Mucosa of descending colon (tissue), 3 donors: Measurements from ENCODE around the gene IFT43. TPM values are rescaled to one million over a fixed set of nuclear protein-coding genes. Genes with fewer than 3 reads are reported as not detected.

Experiments
- ATAC-seq: fragments of 200-7000 bp; cut with Tn5 transposase; one replicate; pipeline ENCODE4 v1.9.1; 2020; ENCODE audit warnings: mild to moderate bottlenecking, moderate library complexity
- DNase-seq, 3 donors: peaks; one replicate each; pipeline ENCODE4 v3.0.0-alpha.2; 2020
- H3K36me3 ChIP-seq: fragments of 200-600 bp; one replicate; pipeline ENCODE4 v1.8.0; 2021; ENCODE audit warnings: low read depth, mild to moderate bottlenecking
- H3K4me1 ChIP-seq: fragments of 200-600 bp; one replicate; pipeline ENCODE4 v1.8.0; 2021; ENCODE audit warnings: low read depth, mild to moderate bottlenecking
- H3K4me3 ChIP-seq: fragments of 200-600 bp; one replicate; pipeline ENCODE4 v1.8.0; 2021; ENCODE audit warnings: mild to moderate bottlenecking
- H3K9me3 ChIP-seq: fragments of 200-600 bp; one replicate; pipeline ENCODE4 v1.8.0; 2021; ENCODE audit warnings: mild to moderate bottlenecking
- CTCF ChIP-seq: fragments of 200-600 bp; IDR thresholded peaks from one replicate; pipeline ENCODE4 v1.8.0; 2022; ENCODE audit warnings: antibody characterized with exemption, mild to moderate bottlenecking
- intact Hi-C, 2 donors: fragments of 100-400 bp; cut with DNase I in 1 of 2; cut with micrococcal nuclease in 1 of 2; formaldehyde crosslinking; loops; one replicate each; pipeline versions ENCODE4 v1.11.0 to v1.11.1; 2022; cut with DNase I, micrococcal nuclease
- total RNA-seq, 3 donors: library from RNA; stranded (reverse); fragmentation: NEBNext Ultra II Directional in 2 of 3; extraction: Animal tissue kit (Norgen Biotek cat#: 25700) in 2 of 3; gene quantifications; one replicate each; pipeline versions ENCODE4 v1.2.1 to v1.2.4, GENCODE V29; 2021 to 2023
- donor health status: DM: no; HTN: no; CAD: no; lungs with moderate emphysema.
- donor health status: DM: no; HTN: no; CAD: no.
- donor health status: DM: no; HTN: yes; CAD: no.

Gene IFT43
- total RNA-seq, 3 donors from 2014 or later: 27.3 to 64.0 (median 27.5) TPM

GRCh38 chr14:76093077-76093476, 107.5 kb downstream of the IFT43 start:
- no peak overlapping the region for H3K4me3 ChIP-seq
- TF ChIP-seq CTCF: no peak
- no peak for DNase-seq
- no peaks in the 10 kb centered on the region for H3K9me3 ChIP-seq
- ATAC-seq: no peak
- no peaks in the 10 kb centered on the region for H3K4me1 ChIP-seq
- intact Hi-C loops: no loop called here
- no peaks in the 10 kb centered on the region for H3K36me3 ChIP-seq

- H3K36me3 ChIP-seq: no peaks in the 10 kb centered on the region
- no peak for DNase-seq
- intact Hi-C loops: no loop called here
- no peaks in the 10 kb centered on the region for H3K4me1 ChIP-seq
- TF ChIP-seq CTCF: no peak
- no peaks in the 10 kb centered on the region for H3K9me3 ChIP-seq
- no peak overlapping the region for H3K4me3 ChIP-seq
- no peak for ATAC-seq
Measured at GRCh38 chr14:76096257-76096656, 110.7 kb downstream of the IFT43 start.

- intact Hi-C loops: no loop called here
- ATAC-seq: no peak
- TF ChIP-seq CTCF: no peak
- H3K4me1 ChIP-seq: no peaks in the 10 kb centered on the region
- no peaks in the 10 kb centered on the region for H3K9me3 ChIP-seq
- no peaks in the 10 kb centered on the region for H3K36me3 ChIP-seq
- no peak for DNase-seq
- no peak overlapping the region for H3K4me3 ChIP-seq
Measured at GRCh38 chr14:76097547-76097946, 112.0 kb downstream of the IFT43 start.

- Histone ChIP-seq H3K4me3 (no peak overlapping the region), H3K36me3 (no peaks in the 10 kb centered on the region), H3K4me1 (no peaks in the 10 kb centered on the region), H3K9me3 (no peaks in the 10 kb centered on the region)
- DNase-seq (no peak), ATAC-seq (no peak)
- TF ChIP-seq CTCF: no peak
- intact Hi-C loops: no loop called here
Measured at GRCh38 chr14:76098047-76098446, 112.5 kb downstream of the IFT43 start.

GRCh38 chr14:76098916-76099675, 113.5 kb downstream of the IFT43 start:
- no peak for DNase-seq
- ATAC-seq: no peak
- TF ChIP-seq CTCF: no peak
- intact Hi-C loops: no loop called here
- Histone ChIP-seq H3K4me1 (no peaks in the 10 kb centered on the region), H3K4me3 (no peak overlapping the region), H3K9me3 (no peaks in the 10 kb centered on the region), H3K36me3 (no peaks in the 10 kb centered on the region)
